PC-9 (cell line): ENCODE measurements around the gene RTL10.

Source experiments
- EZH2 ChIP-seq: fragments of 200-600 bp; sonication (generic); IDR thresholded peaks from 2 replicates; pipeline ENCODE4 v1.8.0; 2017; ENCODE audit warnings: antibody characterized with exemption, low read depth
- TF ChIP-seq, protein P1 (sequence below): fragments of 200-600 bp; sonication (generic); conservative IDR thresholded peaks from 2 replicates; pipeline ENCODE4 v1.6.1; 2017; ENCODE audit warnings: mixed run types, antibody characterized with exemption, mild to moderate bottlenecking, moderate library complexity

DNA sequence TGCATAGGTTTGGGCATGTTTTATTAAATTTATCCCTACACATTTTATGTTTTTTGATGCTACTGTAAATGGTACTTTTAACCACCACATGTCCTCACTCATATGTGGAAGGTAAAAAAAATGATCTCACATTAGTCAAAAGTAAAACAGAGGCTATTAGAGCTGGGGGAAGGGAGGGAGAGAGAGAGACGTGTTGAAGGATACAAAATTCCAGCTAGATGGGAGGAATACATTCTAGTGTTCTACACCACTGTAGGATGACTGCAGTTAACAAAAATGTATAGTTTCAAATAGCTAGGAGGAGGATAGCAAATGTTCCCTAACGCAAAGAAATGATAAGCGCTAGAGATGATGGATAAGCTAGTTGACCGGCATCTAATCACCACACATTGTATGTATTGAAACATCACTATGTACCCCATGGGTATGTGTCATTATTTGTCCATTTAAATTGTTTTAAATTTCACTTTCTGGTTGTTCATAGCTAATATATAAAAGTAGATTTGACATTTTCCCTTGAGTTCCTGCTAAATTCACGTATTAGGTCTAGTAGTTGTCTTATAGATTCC, 9.9 kb upstream of the RTL10 start:
- TF ChIP-seq, protein P1, sequence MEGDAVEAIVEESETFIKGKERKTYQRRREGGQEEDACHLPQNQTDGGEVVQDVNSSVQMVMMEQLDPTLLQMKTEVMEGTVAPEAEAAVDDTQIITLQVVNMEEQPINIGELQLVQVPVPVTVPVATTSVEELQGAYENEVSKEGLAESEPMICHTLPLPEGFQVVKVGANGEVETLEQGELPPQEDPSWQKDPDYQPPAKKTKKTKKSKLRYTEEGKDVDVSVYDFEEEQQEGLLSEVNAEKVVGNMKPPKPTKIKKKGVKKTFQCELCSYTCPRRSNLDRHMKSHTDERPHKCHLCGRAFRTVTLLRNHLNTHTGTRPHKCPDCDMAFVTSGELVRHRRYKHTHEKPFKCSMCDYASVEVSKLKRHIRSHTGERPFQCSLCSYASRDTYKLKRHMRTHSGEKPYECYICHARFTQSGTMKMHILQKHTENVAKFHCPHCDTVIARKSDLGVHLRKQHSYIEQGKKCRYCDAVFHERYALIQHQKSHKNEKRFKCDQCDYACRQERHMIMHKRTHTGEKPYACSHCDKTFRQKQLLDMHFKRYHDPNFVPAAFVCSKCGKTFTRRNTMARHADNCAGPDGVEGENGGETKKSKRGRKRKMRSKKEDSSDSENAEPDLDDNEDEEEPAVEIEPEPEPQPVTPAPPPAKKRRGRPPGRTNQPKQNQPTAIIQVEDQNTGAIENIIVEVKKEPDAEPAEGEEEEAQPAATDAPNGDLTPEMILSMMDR, result no peak
- no peak for TF ChIP-seq EZH2
